Neural progenitor cell (in vitro differentiated cells): Measurements from ENCODE around the gene ACSM4.

Experiments used
- CTCF ChIP-seq: fragments of 200-600 bp; sonication (generic); IDR thresholded peaks from 2 replicates; pipeline ENCODE4 v1.5.1; 2017; ENCODE audit warnings: antibody characterized with exemption, mild to moderate bottlenecking
- EZH2 ChIP-seq: fragments of 200-600 bp; sonication (generic); IDR thresholded peaks from 2 replicates; pipeline ENCODE4 v1.6.1; 2017; ENCODE audit warnings: antibody characterized with exemption, mild to moderate bottlenecking, moderate library complexity

GRCh38 chr12:7303772-7304171 lies at the start of gene ACSM4:
- TF ChIP-seq CTCF (no peak), EZH2 (no peak)
